Endothelial cell of umbilical vein (primary cell): Measurements from ENCODE around the gene BCL10. TPM values are rescaled to one million over a fixed set of nuclear protein-coding genes. Genes with fewer than 3 reads are reported as not detected.

Source experiments
- BruUV-seq: library from RNA; stranded (reverse); fragments of 400-500 nt; replicated peaks from 2 replicates; lab custom pipeline; 2021; lab: Mats Ljungman, UMichigan
- CTCF ChIA-PET: fragments of 300-600, 350-600 bp; sonication (Branson Sonifier 250); formaldehyde crosslinking; loops from one replicate; lab custom pipeline; 2021; ENCODE audit warnings: antibody characterized with exemption, inconsistent platforms; lab: Charles Lee
- POLR2A ChIA-PET: fragments of 300-600, 350-600 bp; sonication (Branson Sonifier 250); formaldehyde crosslinking; loops from one replicate; lab custom pipeline; 2021; ENCODE audit warnings: antibody characterized with exemption, inconsistent platforms; lab: Charles Lee
- DNase-seq: peaks from one replicate; pipeline ENCODE4 v3.0.0-alpha.2; 2011; ENCODE audit warnings: low read depth, low spot score
- FAIRE-seq: peaks from 2 replicates; lab custom pipeline; 2011; peaks lifted over from hg19 to GRCh38; lab: Jason Lieb, UNC
- H2AFZ ChIP-seq: 2 replicates; pipeline ENCODE4 v1.6.0; 2012; ENCODE audit warnings: low read depth, low read length, control low read depth, inconsistent platforms
- H3K27ac ChIP-seq: 2 replicates; pipeline ENCODE4 v1.5.1; 2011; ENCODE audit warnings: low read depth, mild to moderate bottlenecking, control low read depth, low read length, moderate library complexity; ENCODE audit not compliant: insufficient read depth
- H3K27me3 ChIP-seq, 2 experiments: 2 replicates each; pipeline versions ENCODE4 v1.6.0 to v1.6.1; 2011; ENCODE audit warnings: low read length in 2 of 2, mixed read lengths in 1 of 2; ENCODE audit not compliant: control insufficient read depth in 2 of 2, insufficient read depth in 2 of 2
- H3K36me3 ChIP-seq, 2 experiments: 2 replicates in 1 of 2; 3 replicates in 1 of 2; pipeline ENCODE4 v1.5.1; 2011; ENCODE audit warnings: low read length in 2 of 2, mild to moderate bottlenecking in 1 of 2, moderate library complexity in 1 of 2; ENCODE audit not compliant: control insufficient read depth in 2 of 2, insufficient read depth in 2 of 2; ENCODE audit errors: extremely low read depth in 1 of 2
- H3K4me1 ChIP-seq: 3 replicates; pipeline ENCODE4 v1.5.1; 2011; ENCODE audit warnings: mild to moderate bottlenecking, low read length; ENCODE audit not compliant: control insufficient read depth, insufficient read depth; ENCODE audit errors: extremely low read depth
- H3K4me2 ChIP-seq: 2 replicates; pipeline ENCODE4 v1.6.1; 2011; ENCODE audit warnings: low read length, control low read depth, mixed read lengths; ENCODE audit not compliant: insufficient read depth
- H3K4me3 ChIP-seq, 3 experiments: fragments of 200-600 bp in 1 of 3; sonication (generic), shearing (Covaris generic) in 1 of 3; replicated peaks in 1 of 3; 2 replicates each; pipeline ENCODE4 v1.5.1; 2011 to 2016; ENCODE audit warnings: control low read depth in 3 of 3, low read length in 3 of 3, mild to moderate bottlenecking in 2 of 3, inconsistent platforms in 1 of 3, low read depth in 1 of 3, moderate library complexity in 1 of 3; ENCODE audit not compliant: insufficient read depth in 1 of 3
- H3K79me2 ChIP-seq: 2 replicates; pipeline ENCODE4 v1.6.0; 2012; ENCODE audit warnings: low read length, inconsistent platforms; ENCODE audit not compliant: control insufficient read depth, insufficient read depth
- H3K9ac ChIP-seq: replicated peaks from 2 replicates; pipeline ENCODE3; 2011; ENCODE audit warnings: low read length, control low read depth; ENCODE audit not compliant: insufficient read depth; ENCODE audit errors: extremely low read depth
- H3K9me1 ChIP-seq: replicated peaks from 3 replicates; pipeline ENCODE4 v1.6.0; 2011; ENCODE audit warnings: mild to moderate bottlenecking, low read length; ENCODE audit not compliant: control insufficient read depth, insufficient read depth; ENCODE audit errors: extremely low read depth
- H3K9me3 ChIP-seq: replicated peaks from 2 replicates; pipeline ENCODE4 v1.5.1; 2012; ENCODE audit warnings: low read length, inconsistent platforms; ENCODE audit not compliant: control insufficient read depth, insufficient read depth
- H4K20me1 ChIP-seq: replicated peaks from 2 replicates; pipeline ENCODE3; 2011; ENCODE audit warnings: mild to moderate bottlenecking, low read length; ENCODE audit not compliant: control insufficient read depth, insufficient read depth; ENCODE audit errors: extremely low read depth
- EZH2 ChIP-seq: IDR thresholded peaks from 2 replicates; pipeline ENCODE4 v1.6.1; 2012; ENCODE audit warnings: borderline replicate concordance, low read depth, mild to moderate bottlenecking, moderate library complexity, low read length, inconsistent platforms; ENCODE audit not compliant: severe bottlenecking
- FOS ChIP-seq: IDR thresholded peaks from 2 replicates; pipeline ENCODE4 v1.6.1; 2011; ENCODE audit warnings: mild to moderate bottlenecking, low read length, moderate library complexity, borderline replicate concordance; ENCODE audit not compliant: insufficient read depth
- GATA2 ChIP-seq: IDR thresholded peaks from 2 replicates; pipeline ENCODE4 v1.7.0; 2011; ENCODE audit warnings: low read depth, mild to moderate bottlenecking, moderate library complexity, mixed read lengths, low read length; ENCODE audit not compliant: insufficient read length, insufficient read depth
- JUN ChIP-seq: IDR thresholded peaks from 2 replicates; pipeline ENCODE4 v1.6.1; 2011; ENCODE audit warnings: borderline replicate concordance, low read depth; ENCODE audit not compliant: insufficient read length, insufficient read depth
- MYC ChIP-seq: IDR thresholded peaks from one replicate; pipeline ENCODE4 v1.6.1; 2011; ENCODE audit warnings: mild to moderate bottlenecking, low read depth, low read length
- POLR2A ChIP-seq: IDR thresholded peaks from 2 replicates; pipeline ENCODE4 v1.6.1; 2012; ENCODE audit warnings: low read depth, mild to moderate bottlenecking, control low read depth, low read length
- POLR2AphosphoS5 ChIP-seq: IDR thresholded peaks from 2 replicates; pipeline ENCODE4 v1.6.1; 2012; ENCODE audit warnings: low read depth, mild to moderate bottlenecking, control low read depth, low read length, moderate library complexity; ENCODE audit not compliant: insufficient read depth
- dilution Hi-C: fragments of 300-500 bp; cut with MboI; formaldehyde crosslinking; loops from one replicate; pipeline ENCODE4 v1.15.0; 2019; ENCODE audit warnings: low sequenced_read_pairs; ENCODE audit not compliant: extremely low pct_ligation_motif_present
- intact Hi-C: fragments of 100-400 bp; cut with micrococcal nuclease; formaldehyde crosslinking; loops from one replicate; pipeline ENCODE4 v1.10.0; 2022
- polyA plus RNA-seq, 4 experiments: library from polyadenylated mRNA; depleted of rRNA in 3 of 4; stranded (reverse) in 3 of 4; unstranded in 1 of 4; fragments of >200 nt; gene quantifications; 2 replicates each; pipeline versions ENCODE4 v1.2.1 to v1.2.3, GENCODE V29; 2011 to 2012; ENCODE audit warnings: missing spikeins in 1 of 4
- total RNA-seq: library from RNA; stranded (reverse); gene quantifications from 2 replicates; pipeline ENCODE4 v1.2.3, GENCODE V29; 2021
- TF ChIP-seq, protein P1 (sequence below), 2 donors: IDR thresholded peaks; 1 replicate in 1 of 2; 2 replicates in 1 of 2; pipeline ENCODE4 v1.5.1; 2011; ENCODE audit warnings: low read length in 2 of 2, mild to moderate bottlenecking in 2 of 2, moderate library complexity in 2 of 2, control low read depth in 1 of 2, inconsistent platforms in 1 of 2, low read depth in 1 of 2; ENCODE audit not compliant: insufficient read depth in 1 of 2; ENCODE audit errors: extremely low read depth in 1 of 2
- TF ChIP-seq, protein P2 (sequence below): IDR thresholded peaks from 2 replicates; pipeline ENCODE4 v1.6.1; 2011; ENCODE audit not compliant: insufficient read depth, insufficient read length

The BCL10 gene
- total and polyA plus RNA-seq, 2 donors (not counting 3 experiments of a cell fraction or from before 2014, with no cell fraction given), result 16.1 to 78.6 TPM

DNA sequence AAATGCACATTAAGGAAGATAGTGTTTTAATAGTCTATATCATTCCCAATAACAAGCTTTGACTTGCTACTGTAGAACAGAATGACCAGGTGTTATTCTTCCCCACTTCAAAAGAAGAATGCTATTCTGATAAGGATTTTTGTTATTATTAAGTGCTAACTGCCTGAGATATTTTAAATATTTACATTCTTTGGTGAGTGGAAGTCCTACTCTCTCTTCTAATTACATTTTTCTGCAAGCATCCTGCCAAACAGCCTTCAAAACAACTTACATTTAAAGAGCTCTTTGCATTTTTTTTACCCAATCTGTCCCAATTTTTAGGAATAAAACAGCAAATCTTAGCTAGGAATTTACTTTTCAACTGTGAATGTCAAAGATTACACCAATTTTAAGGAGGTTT lies 52.1 kb downstream of the BCL10 start:
- DNase-seq, result no peak
- Histone ChIP-seq H3K9me3 (no peaks in the 10 kb centered on the region), H3K4me2 (no peak overlapping the region), H3K36me3 (no peaks in the 10 kb centered on the region), H3K4me1 (no peaks in the 10 kb centered on the region), H3K79me2 (no peaks in the 10 kb centered on the region), H4K20me1 (no peaks in the 10 kb centered on the region), H3K4me3 (no peak overlapping the region), H3K9me1 (no peaks in the 10 kb centered on the region), H3K27me3 (peaks cover 19 to 27% of the 10 kb centered on the region in 2 experiments), H2AFZ (no peak overlapping the region), H3K9ac (no peak overlapping the region), H3K27ac (no peak overlapping the region)
- POLR2A ChIA-PET, result no interaction called here
- FAIRE-seq, result no peak
- TF ChIP-seq, protein P1, sequence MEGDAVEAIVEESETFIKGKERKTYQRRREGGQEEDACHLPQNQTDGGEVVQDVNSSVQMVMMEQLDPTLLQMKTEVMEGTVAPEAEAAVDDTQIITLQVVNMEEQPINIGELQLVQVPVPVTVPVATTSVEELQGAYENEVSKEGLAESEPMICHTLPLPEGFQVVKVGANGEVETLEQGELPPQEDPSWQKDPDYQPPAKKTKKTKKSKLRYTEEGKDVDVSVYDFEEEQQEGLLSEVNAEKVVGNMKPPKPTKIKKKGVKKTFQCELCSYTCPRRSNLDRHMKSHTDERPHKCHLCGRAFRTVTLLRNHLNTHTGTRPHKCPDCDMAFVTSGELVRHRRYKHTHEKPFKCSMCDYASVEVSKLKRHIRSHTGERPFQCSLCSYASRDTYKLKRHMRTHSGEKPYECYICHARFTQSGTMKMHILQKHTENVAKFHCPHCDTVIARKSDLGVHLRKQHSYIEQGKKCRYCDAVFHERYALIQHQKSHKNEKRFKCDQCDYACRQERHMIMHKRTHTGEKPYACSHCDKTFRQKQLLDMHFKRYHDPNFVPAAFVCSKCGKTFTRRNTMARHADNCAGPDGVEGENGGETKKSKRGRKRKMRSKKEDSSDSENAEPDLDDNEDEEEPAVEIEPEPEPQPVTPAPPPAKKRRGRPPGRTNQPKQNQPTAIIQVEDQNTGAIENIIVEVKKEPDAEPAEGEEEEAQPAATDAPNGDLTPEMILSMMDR (IDR thresholded peaks at IDR 0.05; ENCODE audit: extremely low read depth in 1 of 2, insufficient read depth in 1 of 2, low read depth in 1 of 2, low read length in 2 of 2), result no peak
- TF ChIP-seq MYC (no peak), FOS (no peak), POLR2A (no peak), JUN (no peak), EZH2 (no peak), GATA2 (no peak), POLR2AphosphoS5 (no peak)
- TF ChIP-seq, protein P2, sequence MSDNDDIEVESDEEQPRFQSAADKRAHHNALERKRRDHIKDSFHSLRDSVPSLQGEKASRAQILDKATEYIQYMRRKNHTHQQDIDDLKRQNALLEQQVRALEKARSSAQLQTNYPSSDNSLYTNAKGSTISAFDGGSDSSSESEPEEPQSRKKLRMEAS, result no peak
- no TSS peak for BruUV-seq
- dilution Hi-C loops, result no loop called here
- intact Hi-C loops, result no loop called here
- CTCF ChIA-PET, result interaction anchor here (1.4 to 1.6 kb wide), 4 partner anchors 11 to 280 kb away, joined by 4 to 10 read pairs (median 6); no protein-coding TSS in a partner anchor
